ENCODE results near the gene KCNK18. TPM values are rescaled to one million over a fixed set of nuclear protein-coding genes. Genes with fewer than 3 reads are reported as not detected.

The KCNK18 gene
- total RNA-seq = not detected
- not detected for polyA plus RNA-seq

- no peaks in the 10 kb centered on the region for H3K36me3 ChIP-seq (ENCODE audit: insufficient read depth, low read length)
- H3K36me3 Mint-ChIP-seq = no peaks in the 10 kb centered on the region
- no peaks in the 10 kb centered on the region for H3K9me3 Mint-ChIP-seq
- CTCF ChIA-PET = interaction anchor here (1.0 to 1.3 kb wide), 2 partner anchors 11 to 17 kb away, joined by 3 read pairs; no protein-coding TSS in a partner anchor
- POLR2A ChIA-PET = no interaction called here
- H3K4me1 ChIP-seq (ENCODE audit: insufficient read depth, low read length) = no peaks in the 10 kb centered on the region
- no peaks in the 10 kb centered on the region for H3K27me3 ChIP-seq (ENCODE audit: insufficient read depth, low read length, poor library complexity, severe bottlenecking)
- no peak within 1 kb of the TSS for H3K4me3 Mint-ChIP-seq
- no peak within 1 kb of the TSS for H3K4me3 ChIP-seq (ENCODE audit: low read length)
- no peak within 1 kb of the TSS for H3K27ac ChIP-seq (ENCODE audit: low read depth, low read length)
- H3K27ac Mint-ChIP-seq = no peak within 1 kb of the TSS
- H3K27me3 Mint-ChIP-seq = peaks cover 7 to 8% of the 10 kb centered on the region in 2 donors
- no peaks in the 10 kb centered on the region for H3K4me1 Mint-ChIP-seq
- no peaks in the 10 kb centered on the region for H3K9me3 ChIP-seq (ENCODE audit: low read length)
- no peak for DNase-seq
These were observed at the start of gene KCNK18 for GRCh38 chr10:117197189-117197588. Gene KCNK18 (plus strand): TSS chr10:117197489. CDS start chr10:117197489, 0 bp downstream.

- Mint-ChIP-seq H3K36me3 (no peaks in the 10 kb centered on the region), H3K4me3 (no peak overlapping the region), H3K27me3 (peaks cover 30 to 42% of the 10 kb centered on the region in 2 donors), H3K4me1 (no peaks in the 10 kb centered on the region), H3K9me3 (peaks cover 0 to 7% (median 1%) of the 10 kb centered on the region in 5 donors), H3K27ac (no peak overlapping the region)
- no peaks in the 10 kb centered on the region for H3K4me1 ChIP-seq (ENCODE audit: insufficient read depth, low read length)
- H3K27me3 ChIP-seq (ENCODE audit: insufficient read depth, low read length, poor library complexity, severe bottlenecking) = no peaks in the 10 kb centered on the region
- ChIA-PET CTCF (no interaction called here), POLR2A (no interaction called here)
- DNase-seq = no peak
- H3K27ac ChIP-seq (ENCODE audit: low read depth, low read length) = no peak overlapping the region
- H3K4me3 ChIP-seq (ENCODE audit: low read length) = no peak overlapping the region
- H3K9me3 ChIP-seq (ENCODE audit: low read length) = no peaks in the 10 kb centered on the region
- no peaks in the 10 kb centered on the region for H3K36me3 ChIP-seq (ENCODE audit: insufficient read depth, low read length)
These were observed 49.0 kb upstream of the KCNK18 start for GRCh38 chr10:117148284-117148683.

- H3K27me3 Mint-ChIP-seq = peaks cover 51 to 68% of the 10 kb centered on the region in 2 donors
- CTCF ChIA-PET = no interaction called here
These were observed 44.6 kb upstream of the KCNK18 start for GRCh38 chr10:117152668-117153067.

GRCh38 chr10:117158297-117158696 is 39.0 kb upstream of the KCNK18 start:
- Histone ChIP-seq H3K36me3 (ENCODE audit: insufficient read depth, low read length) (no peaks in the 10 kb centered on the region), H3K4me1 (ENCODE audit: insufficient read depth, low read length) (peaks cover 7% of the 10 kb centered on the region), H3K27me3 (ENCODE audit: insufficient read depth, low read length, poor library complexity, severe bottlenecking) (peaks cover 18% of the 10 kb centered on the region), H3K4me3 (ENCODE audit: low read length) (no peak overlapping the region), H3K9me3 (ENCODE audit: low read length) (no peaks in the 10 kb centered on the region), H3K27ac (ENCODE audit: low read depth, low read length) (no peak overlapping the region)
- peaks cover 0 to 3% (median 0%) of the 10 kb centered on the region in 5 donors for H3K9me3 Mint-ChIP-seq
- no peak for DNase-seq
- H3K4me1 Mint-ChIP-seq = peaks cover 6 to 18% (median 16%) of the 10 kb centered on the region in 3 donors
- no peak overlapping the region for H3K27ac Mint-ChIP-seq
- ChIA-PET POLR2A (no interaction called here), CTCF (interaction anchor here (1.8 to 2.4 kb wide), 2 partner anchors 10 to 17 kb away, joined by 7 to 16 read pairs; no protein-coding TSS in a partner anchor)
- peaks cover 0 to 1% (median 0%) of the 10 kb centered on the region in 3 donors for H3K36me3 Mint-ChIP-seq
- peaks cover 74 to 89% of the 10 kb centered on the region in 2 donors for H3K27me3 Mint-ChIP-seq
- H3K4me3 Mint-ChIP-seq = no peak overlapping the region

More at GRCh38 chr10:117152668-117153067, 44.6 kb upstream of the KCNK18 start:
- Histone ChIP-seq H3K4me3 (ENCODE audit: low read length) (no peak overlapping the region), H3K9me3 (ENCODE audit: low read length) (no peaks in the 10 kb centered on the region), H3K27ac (ENCODE audit: low read depth, low read length) (no peak overlapping the region), H3K27me3 (ENCODE audit: insufficient read depth, low read length, poor library complexity, severe bottlenecking) (no peaks in the 10 kb centered on the region), H3K4me1 (ENCODE audit: insufficient read depth, low read length) (no peaks in the 10 kb centered on the region), H3K36me3 (ENCODE audit: insufficient read depth, low read length) (no peaks in the 10 kb centered on the region)
- Mint-ChIP-seq H3K36me3 (no peaks in the 10 kb centered on the region), H3K4me1 (no peaks in the 10 kb centered on the region), H3K27ac (no peak overlapping the region), H3K9me3 (peaks cover 0 to 4% (median 0%) of the 10 kb centered on the region in 5 donors), H3K4me3 (no peak overlapping the region)
- DNase-seq = no peak
- POLR2A ChIA-PET = no interaction called here

GRCh38 chr10:117159390-117159789 is 37.9 kb upstream of the KCNK18 start:
- no peaks in the 10 kb centered on the region for H3K9me3 ChIP-seq (ENCODE audit: low read length)
- CTCF ChIA-PET = interaction anchor here (1.8 to 2.4 kb wide), 2 partner anchors 9 to 16 kb away, joined by 7 to 16 read pairs; no protein-coding TSS in a partner anchor
- no peak overlapping the region for H3K4me3 ChIP-seq (ENCODE audit: low read length)
- no peaks in the 10 kb centered on the region for H3K36me3 ChIP-seq (ENCODE audit: insufficient read depth, low read length)
- DNase-seq = no peak
- Mint-ChIP-seq H3K4me3 (no peak overlapping the region), H3K27me3 (peaks cover 72 to 86% of the 10 kb centered on the region in 2 donors), H3K36me3 (peaks cover 0 to 1% (median 0%) of the 10 kb centered on the region in 3 donors), H3K4me1 (peaks cover 10 to 24% (median 21%) of the 10 kb centered on the region in 3 donors), H3K9me3 (peaks cover 0 to 3% (median 0%) of the 10 kb centered on the region in 5 donors), H3K27ac (no peak overlapping the region)
- no peak overlapping the region for H3K27ac ChIP-seq (ENCODE audit: low read depth, low read length)
- peaks cover 7% of the 10 kb centered on the region for H3K4me1 ChIP-seq (ENCODE audit: insufficient read depth, low read length)
- POLR2A ChIA-PET = no interaction called here
- H3K27me3 ChIP-seq (ENCODE audit: insufficient read depth, low read length, poor library complexity, severe bottlenecking) = peaks cover 28% of the 10 kb centered on the region

- no peak for DNase-seq
- Histone ChIP-seq H3K36me3 (ENCODE audit: insufficient read depth, low read length) (no peaks in the 10 kb centered on the region), H3K27ac (ENCODE audit: low read depth, low read length) (no peak overlapping the region), H3K27me3 (ENCODE audit: insufficient read depth, low read length, poor library complexity, severe bottlenecking) (peaks cover 40% of the 10 kb centered on the region), H3K9me3 (ENCODE audit: low read length) (no peaks in the 10 kb centered on the region), H3K4me3 (ENCODE audit: low read length) (no peak overlapping the region), H3K4me1 (ENCODE audit: insufficient read depth, low read length) (peaks cover 11% of the 10 kb centered on the region)
- Mint-ChIP-seq H3K4me1 (peaks cover 16 to 32% (median 31%) of the 10 kb centered on the region in 3 donors), H3K9me3 (peaks cover 0 to 3% (median 0%) of the 10 kb centered on the region in 5 donors), H3K4me3 (no peak overlapping the region), H3K27me3 (peaks cover 72 to 85% of the 10 kb centered on the region in 2 donors), H3K36me3 (peaks cover 0 to 1% (median 0%) of the 10 kb centered on the region in 3 donors), H3K27ac (no peak overlapping the region)
- CTCF ChIA-PET = no interaction called here
- POLR2A ChIA-PET = no interaction called here
These were observed 36.7 kb upstream of the KCNK18 start for GRCh38 chr10:117160567-117160966.

GRCh38 chr10:117161386-117162033 is 35.8 kb upstream of the KCNK18 start:
- peaks cover 50% of the 10 kb centered on the region for H3K27me3 ChIP-seq (ENCODE audit: insufficient read depth, low read length, poor library complexity, severe bottlenecking)
- no peaks in the 10 kb centered on the region for H3K36me3 ChIP-seq (ENCODE audit: insufficient read depth, low read length)
- CTCF ChIA-PET = interaction anchor here (0.9 kb wide), 1 partner anchor 13 kb away, joined by 6 read pairs; no protein-coding TSS in a partner anchor
- Mint-ChIP-seq H3K9me3 (peaks cover 0 to 3% (median 0%) of the 10 kb centered on the region in 5 donors), H3K27ac (no peak overlapping the region), H3K4me1 (peaks cover 16 to 35% (median 32%) of the 10 kb centered on the region in 3 donors), H3K4me3 (no peak overlapping the region), H3K36me3 (peaks cover 0 to 1% (median 0%) of the 10 kb centered on the region in 3 donors), H3K27me3 (peaks cover 77 to 82% of the 10 kb centered on the region in 2 donors)
- no peaks in the 10 kb centered on the region for H3K9me3 ChIP-seq (ENCODE audit: low read length)
- no peak overlapping the region for H3K27ac ChIP-seq (ENCODE audit: low read depth, low read length)
- no peak overlapping the region for H3K4me3 ChIP-seq (ENCODE audit: low read length)
- H3K4me1 ChIP-seq (ENCODE audit: insufficient read depth, low read length) = peaks cover 11% of the 10 kb centered on the region
- POLR2A ChIA-PET = no interaction called here
- DNase-seq = no peak

Measured in CD8-positive, alpha-beta memory T cell (primary cell).